Mucosa of stomach (tissue), 1 donor: ENCODE measurements around the gene TSHZ2.

Experiments
- H3K27me3 ChIP-seq: one replicate; pipeline ENCODE4 v1.7.0; 2013; ENCODE audit warnings: mild to moderate bottlenecking, low read length; ENCODE audit not compliant: control insufficient read depth, insufficient read depth
- H3K36me3 ChIP-seq: one replicate; pipeline ENCODE4 v1.7.0; 2013; ENCODE audit warnings: low read length; ENCODE audit not compliant: control insufficient read depth, insufficient read depth
- H3K4me1 ChIP-seq: one replicate; pipeline ENCODE4 v1.7.0; 2013; ENCODE audit warnings: mild to moderate bottlenecking, low read length; ENCODE audit not compliant: control insufficient read depth, insufficient read depth
- H3K4me3 ChIP-seq: one replicate; pipeline ENCODE4 v1.7.0; 2013; ENCODE audit warnings: low read length
- H3K9ac ChIP-seq: one replicate; pipeline ENCODE4 v1.7.0; 2013; ENCODE audit warnings: mild to moderate bottlenecking, low read length, moderate library complexity
- H3K9me3 ChIP-seq: one replicate; pipeline ENCODE4 v1.7.0; 2013; ENCODE audit warnings: mild to moderate bottlenecking, low read length, moderate library complexity; ENCODE audit not compliant: control insufficient read depth
- donor health status: Pancreatic carcinoma.

Gene TSHZ2

GRCh38 chr20:53077373-53078205 is 105.4 kb downstream of the TSHZ2 start:
- H3K4me3 ChIP-seq, result no peak overlapping the region
- peaks cover 56% of the 10 kb centered on the region for H3K4me1 ChIP-seq
- no peaks in the 10 kb centered on the region for H3K36me3 ChIP-seq
- no peak overlapping the region for H3K9ac ChIP-seq
- no peaks in the 10 kb centered on the region for H3K27me3 ChIP-seq
- H3K9me3 ChIP-seq, result no peaks in the 10 kb centered on the region

DNA sequence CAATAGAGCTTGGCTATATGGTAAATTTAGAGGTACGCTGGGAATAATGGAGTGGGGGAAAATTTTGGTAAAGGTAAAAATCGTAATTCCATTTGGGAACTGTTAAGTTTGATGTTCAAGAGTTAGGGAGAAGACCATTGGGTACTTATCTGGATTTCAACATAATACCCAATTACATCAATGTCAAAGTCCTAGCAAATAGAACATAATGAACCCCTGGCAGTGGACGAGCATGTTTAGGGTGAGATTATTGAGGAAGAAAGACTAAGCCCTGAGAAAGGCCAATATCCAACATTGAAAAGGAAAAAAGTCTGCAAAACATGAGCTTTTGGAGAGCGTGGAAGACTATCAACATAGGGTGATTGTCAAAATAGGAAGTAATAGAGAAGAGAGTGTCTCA is 106.6 kb downstream of the TSHZ2 start:
- Histone ChIP-seq H3K27me3 (no peaks in the 10 kb centered on the region), H3K4me3 (no peak overlapping the region), H3K9ac (no peak overlapping the region), H3K36me3 (no peaks in the 10 kb centered on the region), H3K4me1 (peaks cover 56% of the 10 kb centered on the region), H3K9me3 (no peaks in the 10 kb centered on the region)

DNA sequence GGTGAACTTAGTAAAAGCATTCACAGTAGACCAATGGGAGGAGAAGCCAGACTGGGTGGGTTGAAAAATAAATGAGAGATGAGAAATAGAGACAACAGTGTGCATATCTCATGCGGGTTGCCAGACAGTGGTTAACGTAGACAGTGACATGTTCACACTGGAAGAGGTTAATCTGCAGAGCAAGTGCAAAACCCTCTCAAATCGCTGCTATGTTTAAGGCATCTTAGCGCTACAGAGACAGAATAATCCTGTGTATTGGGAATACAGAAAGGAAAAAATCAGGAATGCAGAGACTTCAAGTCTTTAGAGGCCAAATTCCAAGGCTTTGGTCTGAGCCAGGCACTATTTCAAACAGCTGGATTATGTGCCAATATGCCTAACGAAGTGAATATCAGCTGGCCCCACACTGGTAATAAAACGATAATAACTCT is 107.1 kb downstream of the TSHZ2 start:
- Histone ChIP-seq H3K9me3 (no peaks in the 10 kb centered on the region), H3K9ac (no peak overlapping the region), H3K4me1 (peaks cover 56% of the 10 kb centered on the region), H3K27me3 (no peaks in the 10 kb centered on the region), H3K4me3 (no peak overlapping the region), H3K36me3 (no peaks in the 10 kb centered on the region)

DNA sequence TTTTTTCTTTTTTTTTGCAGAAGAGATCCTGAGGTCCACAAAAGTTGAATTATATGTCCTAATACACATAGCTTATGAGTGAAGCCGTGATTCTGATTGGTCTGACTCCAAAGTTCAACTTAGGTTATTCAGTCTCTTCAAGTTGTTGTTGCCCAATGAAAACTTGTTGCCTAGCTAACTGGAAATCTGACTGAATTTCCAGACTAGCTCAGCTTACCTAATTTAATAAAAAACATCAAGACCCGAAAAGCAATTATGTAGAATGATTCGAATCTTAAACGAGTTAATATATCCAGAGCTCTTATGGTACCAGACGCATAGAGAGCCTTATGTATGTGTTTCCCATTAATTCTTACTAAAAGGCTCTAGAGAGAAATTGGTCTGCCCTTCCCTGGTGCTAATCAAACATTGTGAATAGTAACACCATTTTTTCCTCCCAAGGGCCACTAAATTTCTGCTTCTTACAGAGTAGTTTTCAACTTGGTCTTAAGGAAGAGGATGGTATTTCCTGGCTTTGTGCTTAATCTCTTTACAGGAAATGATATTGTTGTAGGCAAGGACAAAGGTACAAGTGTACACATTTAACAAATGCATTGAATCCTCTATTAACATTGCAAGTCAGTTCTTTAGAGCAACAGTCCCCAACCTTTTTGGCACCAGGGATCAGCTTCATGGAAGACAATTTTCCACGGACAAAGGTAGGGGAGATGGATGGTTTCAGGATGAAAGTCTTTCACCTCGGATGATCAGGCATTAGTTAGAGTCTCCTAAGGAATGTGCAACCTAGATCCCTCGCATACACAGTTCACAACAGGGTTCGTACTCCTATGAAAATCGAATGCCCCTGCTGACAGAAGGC is 107.9 kb downstream of the TSHZ2 start:
- Histone ChIP-seq H3K4me1 (peaks cover 56% of the 10 kb centered on the region), H3K4me3 (no peak overlapping the region), H3K27me3 (no peaks in the 10 kb centered on the region), H3K9me3 (no peaks in the 10 kb centered on the region), H3K36me3 (no peaks in the 10 kb centered on the region), H3K9ac (no peak overlapping the region)

DNA sequence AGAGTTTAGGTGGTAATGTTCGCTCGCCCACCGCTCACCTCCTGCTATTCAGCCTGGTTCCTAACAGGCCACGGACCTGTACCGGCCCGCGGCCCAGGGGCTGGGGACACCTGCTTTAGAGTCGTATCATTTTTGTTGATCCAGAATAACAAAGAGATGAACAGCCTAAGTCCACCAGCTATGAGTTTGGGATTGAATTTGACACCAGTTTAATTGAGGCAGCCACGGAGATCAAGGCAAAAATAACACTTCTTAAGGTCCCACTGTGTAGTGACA is 108.5 kb downstream of the TSHZ2 start:
- H3K4me1 ChIP-seq, result peaks cover 51% of the 10 kb centered on the region
- no peaks in the 10 kb centered on the region for H3K27me3 ChIP-seq
- H3K36me3 ChIP-seq, result no peaks in the 10 kb centered on the region
- no peak overlapping the region for H3K4me3 ChIP-seq
- no peaks in the 10 kb centered on the region for H3K9me3 ChIP-seq
- H3K9ac ChIP-seq, result no peak overlapping the region

DNA sequence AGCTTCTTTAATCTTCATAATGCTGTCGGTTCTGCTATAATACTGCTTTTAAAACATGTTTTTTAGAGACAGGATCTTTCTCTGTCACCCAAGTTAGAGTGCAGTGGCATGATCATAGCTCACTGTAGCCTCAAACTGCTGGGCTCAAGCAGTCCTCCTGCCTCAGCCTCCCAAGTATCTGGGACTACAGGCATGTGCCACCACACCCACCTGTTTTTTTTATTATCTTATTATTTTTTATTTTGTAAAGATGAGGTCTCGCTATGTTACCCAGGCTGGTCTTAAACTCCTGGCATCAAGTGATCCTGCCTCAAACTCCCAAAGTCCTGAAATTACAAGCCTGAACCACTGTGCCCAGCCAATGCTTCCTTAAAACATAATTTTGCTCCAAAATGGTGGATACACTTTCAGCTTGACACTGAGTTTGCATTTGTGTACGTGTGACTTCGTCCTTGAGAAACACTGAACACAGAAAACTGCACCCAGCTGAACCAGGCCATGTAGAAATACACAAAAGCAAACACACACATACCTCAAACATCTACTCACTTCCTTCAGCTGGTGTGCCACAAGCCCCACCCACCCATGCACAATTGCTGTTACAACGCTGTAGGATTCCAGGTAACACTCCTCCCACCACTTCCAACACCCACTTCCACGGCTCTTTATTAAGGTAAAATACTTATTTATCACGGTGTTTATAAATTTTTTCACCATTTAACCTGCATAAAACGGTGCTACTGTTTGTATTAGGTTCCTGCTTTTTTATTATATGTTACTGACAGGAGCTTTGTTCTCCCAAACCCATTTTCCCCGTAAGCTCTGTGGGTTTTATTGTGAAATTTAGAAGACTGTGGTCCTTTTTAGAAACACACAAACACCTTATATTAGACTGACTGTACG is 109.1 kb downstream of the TSHZ2 start:
- Histone ChIP-seq H3K9me3 (no peaks in the 10 kb centered on the region), H3K36me3 (no peaks in the 10 kb centered on the region), H3K27me3 (no peaks in the 10 kb centered on the region), H3K4me3 (no peak overlapping the region), H3K4me1 (peaks cover 48% of the 10 kb centered on the region), H3K9ac (no peak overlapping the region)

DNA sequence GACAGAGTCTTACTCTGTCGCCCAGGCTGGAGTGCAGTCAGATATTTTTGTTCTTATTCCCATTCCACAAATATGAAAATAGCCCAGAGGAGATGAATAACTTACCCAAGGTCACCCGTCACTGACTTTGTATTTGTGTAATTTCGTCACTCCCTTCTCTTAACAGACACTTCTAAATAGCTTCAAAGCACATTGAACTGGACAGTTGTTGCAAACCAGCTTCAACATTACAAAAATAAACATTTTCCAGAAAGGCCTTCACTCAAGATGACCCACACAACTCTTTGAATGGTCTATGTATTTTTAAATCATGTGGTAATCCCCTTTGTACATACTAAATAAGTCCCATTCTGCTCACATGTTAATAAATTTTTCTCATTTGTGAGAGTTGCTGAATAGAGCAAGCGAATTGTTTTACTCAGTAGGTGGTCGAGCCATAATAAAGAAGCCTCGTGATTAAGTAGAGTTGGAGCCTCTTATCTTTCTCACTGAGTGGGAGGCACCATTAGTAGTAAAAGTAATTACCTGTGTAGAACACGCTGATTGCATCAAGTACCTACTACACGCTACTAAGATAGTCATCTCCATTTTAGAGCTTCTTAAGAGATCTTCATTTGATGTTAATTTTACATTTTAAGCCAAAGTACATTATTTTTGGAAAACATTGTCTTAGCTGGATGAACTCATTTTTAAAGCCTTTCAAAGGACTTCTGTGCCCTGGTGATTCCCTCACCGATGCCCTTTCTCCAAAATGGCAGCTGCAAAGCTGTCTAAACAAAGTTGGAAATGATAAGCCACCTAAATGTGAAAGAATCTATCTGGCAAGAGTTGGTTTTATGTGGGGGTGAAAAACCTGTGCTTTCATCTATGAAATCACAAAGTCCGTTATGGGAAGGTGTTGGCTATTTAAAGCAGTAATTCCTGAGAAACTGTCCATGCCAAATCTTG is 110.0 kb downstream of the TSHZ2 start:
- Histone ChIP-seq H3K9ac (no peak overlapping the region), H3K36me3 (no peaks in the 10 kb centered on the region), H3K4me1 (peaks cover 39% of the 10 kb centered on the region), H3K9me3 (no peaks in the 10 kb centered on the region), H3K4me3 (no peak overlapping the region), H3K27me3 (no peaks in the 10 kb centered on the region)

GRCh38 chr20:53083411-53083810 is 111.3 kb downstream of the TSHZ2 start:
- peaks cover 29% of the 10 kb centered on the region for H3K4me1 ChIP-seq
- no peak overlapping the region for H3K4me3 ChIP-seq
- H3K27me3 ChIP-seq, result no peaks in the 10 kb centered on the region
- no peaks in the 10 kb centered on the region for H3K9me3 ChIP-seq
- H3K9ac ChIP-seq, result no peak overlapping the region
- no peaks in the 10 kb centered on the region for H3K36me3 ChIP-seq

DNA sequence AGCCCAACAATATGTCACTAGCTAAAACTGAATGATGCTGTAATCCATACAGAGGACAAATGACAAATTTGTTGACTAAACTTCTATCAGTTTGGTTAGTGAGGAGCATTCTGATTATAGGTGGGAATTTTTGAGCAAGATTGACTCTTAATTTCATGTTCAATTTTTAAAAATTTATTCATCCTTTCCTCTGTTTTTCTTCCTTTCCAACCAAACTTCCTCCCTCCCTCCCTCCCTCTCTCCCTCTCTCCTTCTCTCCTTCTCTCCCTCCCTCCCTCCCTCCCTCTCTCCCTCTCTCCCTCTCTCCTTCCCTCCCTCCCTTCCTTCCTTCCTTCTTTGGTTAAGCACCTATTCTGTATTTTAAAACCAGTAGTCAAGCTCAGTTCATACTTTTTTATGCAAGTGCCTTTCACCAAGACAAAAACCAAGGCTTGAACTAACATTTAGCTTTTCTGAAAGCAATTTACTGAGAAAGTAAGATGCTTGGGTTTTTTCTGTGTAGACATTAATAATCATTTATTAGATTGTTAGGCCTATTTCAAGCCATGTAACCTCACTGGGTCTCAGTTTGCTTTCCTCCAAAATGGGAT is 112.3 kb downstream of the TSHZ2 start:
- no peak overlapping the region for H3K9ac ChIP-seq
- peaks cover 22% of the 10 kb centered on the region for H3K4me1 ChIP-seq
- no peaks in the 10 kb centered on the region for H3K36me3 ChIP-seq
- H3K9me3 ChIP-seq, result no peaks in the 10 kb centered on the region
- H3K27me3 ChIP-seq, result no peaks in the 10 kb centered on the region
- H3K4me3 ChIP-seq, result no peak overlapping the region

DNA sequence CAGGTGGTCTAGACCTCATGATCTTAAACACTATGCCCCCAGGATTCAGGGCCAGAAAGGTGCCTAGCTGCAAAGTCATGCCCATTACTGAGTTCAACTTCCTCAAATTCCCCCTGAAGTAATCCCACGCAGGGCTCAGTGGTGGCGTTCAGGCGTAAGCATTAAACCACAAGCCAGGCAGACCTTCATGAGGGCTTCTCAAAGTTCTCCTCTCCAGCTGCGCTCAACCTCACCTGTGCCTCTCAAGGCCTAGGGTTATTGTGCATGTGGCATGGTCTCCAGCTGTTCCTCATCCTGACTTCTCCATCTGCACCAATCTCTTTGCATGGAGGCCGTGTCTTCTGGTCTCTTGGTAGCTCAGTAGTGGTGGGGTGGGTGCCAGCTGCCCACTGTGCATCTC is 113.6 kb downstream of the TSHZ2 start:
- Histone ChIP-seq H3K4me3 (no peak overlapping the region), H3K4me1 (peaks cover 10% of the 10 kb centered on the region), H3K9ac (no peak overlapping the region), H3K9me3 (no peaks in the 10 kb centered on the region), H3K27me3 (no peaks in the 10 kb centered on the region), H3K36me3 (no peaks in the 10 kb centered on the region)
